ENCODE results near the gene CEP152.

DNA sequence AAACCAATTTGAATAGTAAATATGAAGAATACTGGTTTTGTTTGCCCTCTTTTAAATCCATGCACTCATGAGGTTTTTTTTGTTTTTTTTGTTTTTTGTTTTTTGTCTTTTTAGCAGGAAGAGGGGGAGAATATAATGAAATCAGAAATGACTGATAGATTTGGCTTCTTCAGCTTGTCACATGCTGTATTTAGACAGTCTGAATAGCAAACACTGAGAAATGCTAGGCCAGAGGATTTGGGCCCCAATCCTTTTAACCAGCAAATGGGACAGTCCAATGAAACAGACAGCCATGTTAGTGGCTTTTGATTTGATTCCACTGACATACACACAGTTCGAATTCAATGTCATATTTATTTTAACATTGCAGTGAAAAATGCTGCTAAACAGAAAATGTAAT lies 14.2 kb upstream of the CEP152 start:
- TF ChIP-seq POLR2A (IDR thresholded peaks at IDR 0.05; ENCODE audit: low read depth, low read length), result no peak
- no peak for TF ChIP-seq TAF1 (IDR thresholded peaks at IDR 0.05; ENCODE audit: borderline replicate concordance, low read depth, low read length)
